Neural cell (in vitro differentiated cells): Measurements from ENCODE around the gene CLK3.

ENCODE experiments used
- POLR2AphosphoS5 ChIP-seq: IDR thresholded peaks from 2 replicates; pipeline ENCODE4 v1.6.1; 2012
- TF ChIP-seq, protein P1 (sequence below): fragments of 450-650 bp; IDR thresholded peaks from 2 replicates; pipeline ENCODE4 v1.5.1; 2014; ENCODE audit warnings: antibody characterized with exemption, mild to moderate bottlenecking, moderate library complexity; ENCODE audit not compliant: poor library complexity, severe bottlenecking
- TF ChIP-seq, protein P2 (sequence below): IDR thresholded peaks from 2 replicates; pipeline ENCODE4 v1.6.1; 2012; ENCODE audit warnings: borderline replicate concordance

DNA sequence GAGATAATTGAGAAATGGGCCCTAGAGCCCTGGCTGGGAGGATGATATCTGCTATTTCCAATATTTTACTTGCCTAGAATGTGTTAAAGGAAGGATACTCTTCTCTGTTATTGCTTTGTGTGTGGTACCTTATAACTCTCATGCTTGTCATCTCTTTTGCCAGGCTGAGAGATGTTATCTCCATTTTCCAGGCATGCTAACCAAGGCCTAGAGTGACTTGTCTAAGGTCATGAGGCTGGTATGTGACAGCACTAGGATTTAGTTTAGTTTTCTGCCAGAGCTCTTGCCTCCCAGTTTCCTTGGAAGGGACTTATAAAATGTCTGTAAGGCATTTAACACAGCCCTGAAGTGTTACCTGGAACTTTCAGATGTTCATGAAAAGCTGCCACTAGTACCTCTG lies 1.4 kb downstream of the CLK3 start:
- TF ChIP-seq, protein P1, sequence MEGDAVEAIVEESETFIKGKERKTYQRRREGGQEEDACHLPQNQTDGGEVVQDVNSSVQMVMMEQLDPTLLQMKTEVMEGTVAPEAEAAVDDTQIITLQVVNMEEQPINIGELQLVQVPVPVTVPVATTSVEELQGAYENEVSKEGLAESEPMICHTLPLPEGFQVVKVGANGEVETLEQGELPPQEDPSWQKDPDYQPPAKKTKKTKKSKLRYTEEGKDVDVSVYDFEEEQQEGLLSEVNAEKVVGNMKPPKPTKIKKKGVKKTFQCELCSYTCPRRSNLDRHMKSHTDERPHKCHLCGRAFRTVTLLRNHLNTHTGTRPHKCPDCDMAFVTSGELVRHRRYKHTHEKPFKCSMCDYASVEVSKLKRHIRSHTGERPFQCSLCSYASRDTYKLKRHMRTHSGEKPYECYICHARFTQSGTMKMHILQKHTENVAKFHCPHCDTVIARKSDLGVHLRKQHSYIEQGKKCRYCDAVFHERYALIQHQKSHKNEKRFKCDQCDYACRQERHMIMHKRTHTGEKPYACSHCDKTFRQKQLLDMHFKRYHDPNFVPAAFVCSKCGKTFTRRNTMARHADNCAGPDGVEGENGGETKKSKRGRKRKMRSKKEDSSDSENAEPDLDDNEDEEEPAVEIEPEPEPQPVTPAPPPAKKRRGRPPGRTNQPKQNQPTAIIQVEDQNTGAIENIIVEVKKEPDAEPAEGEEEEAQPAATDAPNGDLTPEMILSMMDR: no peak
- TF ChIP-seq POLR2AphosphoS5: no peak
- TF ChIP-seq, protein P2, sequence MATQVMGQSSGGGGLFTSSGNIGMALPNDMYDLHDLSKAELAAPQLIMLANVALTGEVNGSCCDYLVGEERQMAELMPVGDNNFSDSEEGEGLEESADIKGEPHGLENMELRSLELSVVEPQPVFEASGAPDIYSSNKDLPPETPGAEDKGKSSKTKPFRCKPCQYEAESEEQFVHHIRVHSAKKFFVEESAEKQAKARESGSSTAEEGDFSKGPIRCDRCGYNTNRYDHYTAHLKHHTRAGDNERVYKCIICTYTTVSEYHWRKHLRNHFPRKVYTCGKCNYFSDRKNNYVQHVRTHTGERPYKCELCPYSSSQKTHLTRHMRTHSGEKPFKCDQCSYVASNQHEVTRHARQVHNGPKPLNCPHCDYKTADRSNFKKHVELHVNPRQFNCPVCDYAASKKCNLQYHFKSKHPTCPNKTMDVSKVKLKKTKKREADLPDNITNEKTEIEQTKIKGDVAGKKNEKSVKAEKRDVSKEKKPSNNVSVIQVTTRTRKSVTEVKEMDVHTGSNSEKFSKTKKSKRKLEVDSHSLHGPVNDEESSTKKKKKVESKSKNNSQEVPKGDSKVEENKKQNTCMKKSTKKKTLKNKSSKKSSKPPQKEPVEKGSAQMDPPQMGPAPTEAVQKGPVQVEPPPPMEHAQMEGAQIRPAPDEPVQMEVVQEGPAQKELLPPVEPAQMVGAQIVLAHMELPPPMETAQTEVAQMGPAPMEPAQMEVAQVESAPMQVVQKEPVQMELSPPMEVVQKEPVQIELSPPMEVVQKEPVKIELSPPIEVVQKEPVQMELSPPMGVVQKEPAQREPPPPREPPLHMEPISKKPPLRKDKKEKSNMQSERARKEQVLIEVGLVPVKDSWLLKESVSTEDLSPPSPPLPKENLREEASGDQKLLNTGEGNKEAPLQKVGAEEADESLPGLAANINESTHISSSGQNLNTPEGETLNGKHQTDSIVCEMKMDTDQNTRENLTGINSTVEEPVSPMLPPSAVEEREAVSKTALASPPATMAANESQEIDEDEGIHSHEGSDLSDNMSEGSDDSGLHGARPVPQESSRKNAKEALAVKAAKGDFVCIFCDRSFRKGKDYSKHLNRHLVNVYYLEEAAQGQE: no peak
